ENCODE measurements around the gene BEND4.

DNA sequence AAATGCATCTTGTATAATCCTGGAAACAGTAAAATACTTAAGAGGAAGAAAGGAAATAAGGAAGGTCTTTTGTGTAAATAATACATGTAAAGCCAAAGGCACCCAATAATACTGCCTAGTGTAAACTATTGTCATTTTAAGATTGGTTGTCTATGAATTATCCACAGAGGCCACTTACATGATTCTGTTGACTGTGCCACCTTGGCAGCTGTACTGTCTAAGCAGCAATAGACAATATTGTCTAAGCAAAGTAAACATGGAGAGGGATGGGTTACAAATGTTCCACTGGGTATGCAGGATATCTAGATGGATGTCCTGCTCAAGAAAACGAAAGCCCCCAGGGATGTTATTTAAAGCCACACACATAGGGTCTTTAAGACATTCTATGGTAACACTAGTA is 19.4 kb downstream of the BEND4 start:
- no peak for TF ChIP-seq POLR2A (IDR thresholded peaks at IDR 0.05)
- TF ChIP-seq, protein P1, sequence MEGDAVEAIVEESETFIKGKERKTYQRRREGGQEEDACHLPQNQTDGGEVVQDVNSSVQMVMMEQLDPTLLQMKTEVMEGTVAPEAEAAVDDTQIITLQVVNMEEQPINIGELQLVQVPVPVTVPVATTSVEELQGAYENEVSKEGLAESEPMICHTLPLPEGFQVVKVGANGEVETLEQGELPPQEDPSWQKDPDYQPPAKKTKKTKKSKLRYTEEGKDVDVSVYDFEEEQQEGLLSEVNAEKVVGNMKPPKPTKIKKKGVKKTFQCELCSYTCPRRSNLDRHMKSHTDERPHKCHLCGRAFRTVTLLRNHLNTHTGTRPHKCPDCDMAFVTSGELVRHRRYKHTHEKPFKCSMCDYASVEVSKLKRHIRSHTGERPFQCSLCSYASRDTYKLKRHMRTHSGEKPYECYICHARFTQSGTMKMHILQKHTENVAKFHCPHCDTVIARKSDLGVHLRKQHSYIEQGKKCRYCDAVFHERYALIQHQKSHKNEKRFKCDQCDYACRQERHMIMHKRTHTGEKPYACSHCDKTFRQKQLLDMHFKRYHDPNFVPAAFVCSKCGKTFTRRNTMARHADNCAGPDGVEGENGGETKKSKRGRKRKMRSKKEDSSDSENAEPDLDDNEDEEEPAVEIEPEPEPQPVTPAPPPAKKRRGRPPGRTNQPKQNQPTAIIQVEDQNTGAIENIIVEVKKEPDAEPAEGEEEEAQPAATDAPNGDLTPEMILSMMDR (IDR thresholded peaks at IDR 0.05) = no peak

Data from gastroesophageal sphincter (tissue), 3 donors.